Activated CD4-positive, alpha-beta T cell treated with anti-CD3 and anti-CD28 coated beads, Interleukin-2, amount 50 U/mL, for 48 hours (primary cell): ENCODE measurements around the gene CDH16.
A peak's percentile ranks its signal among the peaks of the same experiment; 100 is the strongest.
"Not testable (repeated sequence)": the region's sequence is repeated elsewhere in the genome, so short reads cannot be mapped to it uniquely, and the experiment has no call there.

Source experiments
- DNase-seq, 2 experiments: peaks; one replicate each; pipeline ENCODE4 v3.0.0-alpha.2; 2020

CDH16 gene

GRCh38 chr16:66891797-66892196 is 26.9 kb downstream of the CDH16 start:
- DNase-seq, result no peak

- no peak for DNase-seq
Measured at GRCh38 chr16:66891360-66891759, 27.3 kb downstream of the CDH16 start.

- DNase-seq, result no peak
Measured at GRCh38 chr16:66890799-66891198, 27.9 kb downstream of the CDH16 start.

- DNase-seq, result no peak
Measured at GRCh38 chr16:66889622-66890021, 29.1 kb downstream of the CDH16 start.

GRCh38 chr16:66888647-66889615 is 29.8 kb downstream of the CDH16 start:
- no peak for DNase-seq

GRCh38 chr16:66886914-66887313 is 31.8 kb downstream of the CDH16 start:
- DNase-seq, result no peak

GRCh38 chr16:66886321-66886720 is 32.4 kb downstream of the CDH16 start:
- DNase-seq, result no peak

GRCh38 chr16:66885491-66885890 is 33.2 kb downstream of the CDH16 start:
- no peak for DNase-seq

GRCh38 chr16:66882702-66883101 is 36.0 kb downstream of the CDH16 start:
- no peak for DNase-seq

GRCh38 chr16:66881964-66882508 is 36.6 kb downstream of the CDH16 start:
- DNase-seq, result no peak

- DNase-seq, result no peak
Measured at GRCh38 chr16:66881560-66881959, 37.1 kb downstream of the CDH16 start.

GRCh38 chr16:66881014-66881417 is 37.7 kb downstream of the CDH16 start:
- DNase-seq, result peak in 1 of 2 experiments; percentile 37

- DNase-seq, result peak; percentile 95 to 96
Measured at GRCh38 chr16:66880288-66881013, 38.2 kb downstream of the CDH16 start, which contains the start of gene PDP2. TSS of gene PDP2 (plus strand) at chr16:66880515. CDS start at chr16:66884285, 3,770 bp downstream.

GRCh38 chr16:66878067-66878466 is 40.6 kb downstream of the CDH16 start:
- DNase-seq, result peak; percentile 77 to 83

GRCh38 chr16:66874079-66874775 is 44.5 kb downstream of the CDH16 start:
- DNase-seq, result peak in 1 of 2 experiments; percentile 38

- DNase-seq, result no peak
Measured at GRCh38 chr16:66873685-66874055, 45.0 kb downstream of the CDH16 start.

- peak; percentile 95 to 96 for DNase-seq
Measured at GRCh38 chr16:66872943-66873684, 45.6 kb downstream of the CDH16 start.

- no peak for DNase-seq
Measured at GRCh38 chr16:66872559-66872942, 46.1 kb downstream of the CDH16 start.

- DNase-seq, result no peak
Measured at GRCh38 chr16:66871840-66872239, 46.8 kb downstream of the CDH16 start.

GRCh38 chr16:66871363-66871762 is 47.3 kb downstream of the CDH16 start:
- DNase-seq, result not testable (repeated sequence)

- no peak for DNase-seq
Measured at GRCh38 chr16:66869424-66869823, 49.3 kb downstream of the CDH16 start.

- no peak for DNase-seq
Measured at GRCh38 chr16:66863707-66864106, 55.0 kb downstream of the CDH16 start.
